GM21367 (cell line): ENCODE results near the gene PRELID2.
"Not testable (repeated sequence)": the region's sequence is repeated elsewhere in the genome, so short reads cannot be mapped to it uniquely, and the experiment has no call there.

Experiments
- ATAC-seq: cut with Tn5 transposase; IDR thresholded peaks from one replicate; pipeline ENCODE4 v1.9.1; 2021; ENCODE audit not compliant: unreplicated experiment

PRELID2 gene

DNA sequence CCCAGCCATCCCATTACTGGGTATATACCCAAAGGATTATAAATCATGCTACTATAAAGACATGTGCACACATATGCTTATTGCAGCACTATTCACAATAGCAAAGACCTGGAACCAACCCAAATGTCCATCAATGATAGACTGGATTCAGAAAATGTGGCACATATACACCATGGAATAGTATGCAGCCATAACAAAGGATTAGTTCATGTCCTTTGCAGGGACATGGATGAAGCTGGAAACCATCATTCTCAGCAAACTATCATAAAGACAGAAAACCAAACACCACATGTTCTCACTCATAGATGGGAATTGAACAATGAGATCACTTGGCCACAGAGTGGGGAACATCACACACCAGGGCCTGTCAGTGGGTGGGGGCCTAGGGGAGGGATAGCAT, 36.6 kb downstream of the PRELID2 start:
- not testable (repeated sequence) for ATAC-seq

- ATAC-seq: no peak
These were observed 37.8 kb downstream of the PRELID2 start for GRCh38 chr5:145797336-145797735.

GRCh38 chr5:145796318-145796717, 38.8 kb downstream of the PRELID2 start:
- no peak for ATAC-seq

GRCh38 chr5:145793574-145793973, 41.6 kb downstream of the PRELID2 start:
- no peak for ATAC-seq

DNA sequence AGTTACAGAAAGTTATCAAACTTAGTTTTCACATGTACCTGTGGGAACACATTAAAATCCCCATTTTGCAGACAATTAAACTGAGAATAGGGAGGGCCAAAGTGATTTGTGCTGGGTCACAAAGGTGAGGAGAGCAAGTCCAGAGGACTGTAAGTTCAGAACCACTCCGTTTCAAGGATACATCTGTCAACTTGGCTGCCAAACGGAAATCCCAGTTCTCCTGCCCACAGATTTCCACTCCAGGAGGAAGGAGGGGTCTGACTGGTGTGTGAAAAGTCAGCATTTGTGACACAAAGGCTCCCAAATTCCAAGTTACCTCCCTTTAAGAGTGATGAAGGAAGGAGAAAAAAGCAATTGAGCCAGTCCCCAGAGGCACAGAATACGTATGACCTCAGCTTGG, 42.3 kb downstream of the PRELID2 start:
- no peak for ATAC-seq

DNA sequence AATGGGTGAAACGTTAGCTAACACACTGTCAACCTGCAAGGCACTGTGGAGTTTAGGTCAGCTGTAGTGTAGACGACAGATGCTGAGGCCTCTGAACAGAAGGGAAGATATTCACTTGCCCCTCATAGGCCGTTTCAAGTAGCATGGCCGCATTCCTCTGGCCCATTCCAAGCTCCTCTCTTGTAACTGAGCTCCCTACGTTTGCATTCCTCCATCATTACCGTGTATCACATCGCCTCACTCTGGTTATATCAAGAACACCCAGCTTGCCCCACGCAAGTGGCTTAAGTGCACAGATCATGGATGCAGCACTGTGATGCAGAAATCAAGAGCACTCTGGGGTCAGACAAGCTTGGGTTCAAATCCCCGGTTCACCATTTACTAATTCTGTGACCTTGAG, 43.3 kb downstream of the PRELID2 start:
- no peak for ATAC-seq

GRCh38 chr5:145787996-145788395, 47.1 kb downstream of the PRELID2 start:
- ATAC-seq: no peak

GRCh38 chr5:145787507-145787906, 47.6 kb downstream of the PRELID2 start:
- ATAC-seq: no peak

- ATAC-seq: no peak
These were observed 48.1 kb downstream of the PRELID2 start for GRCh38 chr5:145787001-145787400.

GRCh38 chr5:145780982-145781381, 54.2 kb downstream of the PRELID2 start:
- no peak for ATAC-seq

GRCh38 chr5:145778144-145778900, 56.8 kb downstream of the PRELID2 start:
- no peak for ATAC-seq

- no peak for ATAC-seq
These were observed 57.6 kb downstream of the PRELID2 start for GRCh38 chr5:145777445-145778063.

- ATAC-seq: no peak
These were observed 58.3 kb downstream of the PRELID2 start for GRCh38 chr5:145776886-145777285.

DNA sequence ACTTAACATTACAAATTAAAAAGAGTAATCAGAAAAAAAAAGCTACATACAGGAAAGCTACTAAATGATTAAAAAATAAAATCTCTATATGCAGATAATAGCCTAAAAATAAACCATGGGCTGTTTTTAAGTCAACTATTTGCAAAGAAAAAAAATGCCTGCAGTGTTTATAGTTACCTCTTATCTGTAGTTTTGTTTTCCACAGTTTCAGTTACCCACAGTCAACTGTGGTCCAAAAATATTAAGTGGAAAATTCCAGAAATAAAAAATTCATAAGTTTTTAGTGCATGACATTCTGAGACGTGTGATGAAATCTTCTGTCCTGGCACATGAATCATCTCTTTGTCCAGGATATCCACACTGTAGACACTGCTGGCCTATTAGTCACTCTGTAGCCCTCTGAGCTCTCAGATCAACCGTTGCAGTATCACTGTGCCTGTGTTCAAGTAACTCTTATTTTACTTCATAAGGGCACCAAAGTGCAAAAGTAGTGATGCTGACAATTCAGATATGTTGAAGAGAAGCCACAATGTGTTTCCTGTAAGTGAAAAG, 59.2 kb downstream of the PRELID2 start:
- no peak for ATAC-seq

- no peak for ATAC-seq
These were observed 59.7 kb downstream of the PRELID2 start for GRCh38 chr5:145775411-145775810.

DNA sequence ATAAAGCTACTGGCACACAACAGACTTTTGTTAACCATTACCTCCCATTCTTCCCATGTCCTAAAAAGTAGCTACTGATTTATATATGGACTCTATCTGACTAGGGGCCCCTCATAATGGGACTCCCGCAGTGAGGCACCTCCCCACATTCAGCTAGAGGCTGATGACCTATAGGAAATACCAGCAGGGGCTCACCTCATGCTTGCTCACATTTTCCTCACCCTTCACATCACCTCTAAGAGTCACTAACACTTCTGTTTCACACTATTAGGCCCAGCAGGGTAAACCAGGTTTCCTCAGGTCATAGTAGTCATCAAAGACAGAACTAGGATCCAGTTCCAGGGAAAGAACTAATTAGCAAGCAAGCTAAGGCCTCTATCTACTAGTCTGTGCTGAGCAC, 60.7 kb downstream of the PRELID2 start:
- no peak for ATAC-seq

- no peak for ATAC-seq
These were observed 62.7 kb downstream of the PRELID2 start for GRCh38 chr5:145772466-145772865.

GRCh38 chr5:145768863-145769262, 66.3 kb downstream of the PRELID2 start:
- no peak for ATAC-seq

GRCh38 chr5:145764325-145764724, 70.8 kb downstream of the PRELID2 start:
- no peak for ATAC-seq

- ATAC-seq: no peak
These were observed 72.3 kb downstream of the PRELID2 start for GRCh38 chr5:145762833-145763232.

GRCh38 chr5:145761254-145761653, 73.9 kb downstream of the PRELID2 start:
- ATAC-seq: no peak

DNA sequence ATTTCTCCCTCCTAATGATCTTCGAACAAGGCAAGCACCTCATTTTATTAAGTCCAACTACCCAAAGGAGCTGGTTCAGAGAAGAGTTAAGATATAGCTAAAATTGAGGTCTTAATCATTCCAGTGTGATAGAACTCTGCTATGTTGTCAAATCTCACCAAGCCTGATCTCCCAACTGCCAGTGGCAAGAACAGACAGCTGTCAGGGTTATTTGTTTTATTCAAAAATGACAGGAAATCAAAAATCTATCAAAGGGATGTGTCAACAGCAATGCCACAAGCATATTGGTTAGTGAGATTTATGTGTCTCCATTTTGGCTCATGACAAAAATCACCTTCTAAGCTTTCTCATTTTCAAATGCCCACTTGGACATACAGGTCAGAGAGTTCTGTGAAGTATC, 74.5 kb downstream of the PRELID2 start:
- no peak for ATAC-seq
